Fibroblast of skin of left quadriceps (primary cell): ENCODE measurements around the gene MTO1.
"Not testable (repeated sequence)": the region's sequence is repeated elsewhere in the genome, so short reads cannot be mapped to it uniquely, and the experiment has no call there.

Experiments
- DNase-seq, 2 experiments: peaks; one replicate each; pipeline ENCODE4 v3.0.0-alpha.2; 2013; ENCODE audit warnings: low read depth in 2 of 2

MTO1 gene

GRCh38 chr6:73528897-73529296 lies 67.4 kb downstream of the MTO1 start:
- no peak for DNase-seq

GRCh38 chr6:73532293-73532692 lies 70.8 kb downstream of the MTO1 start:
- no peak for DNase-seq

- DNase-seq: no peak
Observed at GRCh38 chr6:73534628-73535027, 73.1 kb downstream of the MTO1 start.

- DNase-seq: no peak
Observed at GRCh38 chr6:73537677-73538076, 76.1 kb downstream of the MTO1 start.

- DNase-seq: no peak
Observed at GRCh38 chr6:73538116-73538779, 76.7 kb downstream of the MTO1 start.

- not testable (repeated sequence) for DNase-seq
Observed at GRCh38 chr6:73542481-73542880, 80.9 kb downstream of the MTO1 start.

- no peak for DNase-seq
Observed at GRCh38 chr6:73542891-73543290, 81.4 kb downstream of the MTO1 start.

- no peak for DNase-seq
Observed at GRCh38 chr6:73547036-73547435, 85.5 kb downstream of the MTO1 start.

GRCh38 chr6:73548458-73549446 lies 87.2 kb downstream of the MTO1 start:
- DNase-seq: no peak

- not testable (repeated sequence) for DNase-seq
Observed at GRCh38 chr6:73551115-73551514, 89.6 kb downstream of the MTO1 start.

GRCh38 chr6:73555380-73555949 lies 93.9 kb downstream of the MTO1 start:
- not testable (repeated sequence) for DNase-seq

- no peak for DNase-seq
Observed at GRCh38 chr6:73556836-73557235, 95.3 kb downstream of the MTO1 start.
